Measurements from ENCODE around the gene LOXL4.

GRCh38 chr10:98301664-98302319, 33.8 kb upstream of the LOXL4 start:
- TF ChIP-seq CTCF (conservative IDR thresholded peaks at IDR 0.05; ENCODE audit: low read length) (no peak), EZH2phosphoT487 (IDR thresholded peaks at IDR 0.05; ENCODE audit: borderline replicate concordance, low read depth, low read length) (no peak)

Data from OCI-LY7 (cell line).